Right forelimb (tissue), 1 donor: ENCODE measurements around the gene TTC1.
"Not testable (repeated sequence)": the region's sequence is repeated elsewhere in the genome, so short reads cannot be mapped to it uniquely, and the experiment has no call there.

ENCODE experiments used
- DNase-seq: peaks from one replicate; pipeline ENCODE4 v3.0.0-alpha.2; 2018

TTC1 gene

GRCh38 chr5:160008877-160009590, at the start of gene TTC1:
TSS of gene TTC1 (plus strand) at chr5:160009139. CDS start at chr5:160010529, 1,390 bp downstream.
- peak; percentile 94 for DNase-seq

GRCh38 chr5:159961176-159962160, 47.5 kb upstream of the TTC1 start:
- no peak for DNase-seq

- no peak for DNase-seq
These were observed 46.7 kb upstream of the TTC1 start for GRCh38 chr5:159962214-159962613.

GRCh38 chr5:159963935-159964334, 45.0 kb upstream of the TTC1 start:
- DNase-seq, result no peak

GRCh38 chr5:159965031-159965837, 43.7 kb upstream of the TTC1 start:
- peak; percentile 51 for DNase-seq

- DNase-seq, result not testable (repeated sequence)
These were observed 43.2 kb upstream of the TTC1 start for GRCh38 chr5:159965838-159966128.

GRCh38 chr5:159969966-159970365, 39.0 kb upstream of the TTC1 start:
- no peak for DNase-seq

- no peak for DNase-seq
These were observed 37.9 kb upstream of the TTC1 start for GRCh38 chr5:159971038-159971437.

GRCh38 chr5:159971514-159971913, 37.4 kb upstream of the TTC1 start:
- no peak for DNase-seq

- DNase-seq, result peak; percentile 48
These were observed 36.9 kb upstream of the TTC1 start for GRCh38 chr5:159971931-159972461.

- no peak for DNase-seq
These were observed 36.2 kb upstream of the TTC1 start for GRCh38 chr5:159972538-159973362.

GRCh38 chr5:159975462-159976019, 33.4 kb upstream of the TTC1 start:
- DNase-seq, result peak; percentile 50

GRCh38 chr5:159976921-159977320, 32.0 kb upstream of the TTC1 start:
- no peak for DNase-seq

- DNase-seq, result no peak
These were observed 30.6 kb upstream of the TTC1 start for GRCh38 chr5:159978358-159978757.

GRCh38 chr5:159982421-159983173, 26.3 kb upstream of the TTC1 start:
- DNase-seq, result no peak

- DNase-seq, result peak; percentile 71
These were observed 21.8 kb upstream of the TTC1 start for GRCh38 chr5:159987031-159987674.

- no peak for DNase-seq
These were observed 18.4 kb upstream of the TTC1 start for GRCh38 chr5:159990506-159990905.

GRCh38 chr5:159992566-159992965, 16.4 kb upstream of the TTC1 start:
- no peak for DNase-seq

- no peak for DNase-seq
These were observed 15.7 kb upstream of the TTC1 start for GRCh38 chr5:159993194-159993593.

GRCh38 chr5:159995907-159996306, 13.0 kb upstream of the TTC1 start:
- DNase-seq, result no peak
